Loucy (cell line): Measurements from ENCODE around the gene HPSE2.

Experiments
- H2AFZ ChIP-seq: fragments of 200-600 bp; sonication (generic); 2 replicates; pipeline ENCODE4 v1.6.0; 2016; ENCODE audit warnings: antibody characterized with exemption, mild to moderate bottlenecking, low read length, moderate library complexity
- H3F3A ChIP-seq: fragments of 200-600 bp; 2 replicates; pipeline ENCODE4 v1.6.0; 2016; ENCODE audit warnings: antibody characterized with exemption, low read depth, mild to moderate bottlenecking
- H3K27me3 ChIP-seq: fragments of 200-600 bp; sonication (generic); 2 replicates; pipeline ENCODE4 v1.6.1; 2014; ENCODE audit warnings: low read length, mild to moderate bottlenecking; ENCODE audit not compliant: insufficient read depth, poor library complexity, severe bottlenecking
- H3K36me3 ChIP-seq: fragments of 200-600 bp; sonication (generic); 2 replicates; pipeline ENCODE4 v1.6.1; 2016; ENCODE audit warnings: low read length; ENCODE audit not compliant: insufficient read depth
- H3K4me1 ChIP-seq: fragments of 200-600 bp; sonication (generic); 2 replicates; pipeline ENCODE4 v1.5.1; 2014; ENCODE audit warnings: low read length, mild to moderate bottlenecking; ENCODE audit not compliant: insufficient read depth, poor library complexity, severe bottlenecking
- H3K4me2 ChIP-seq: fragments of 200-600 bp; sonication (generic); 2 replicates; pipeline ENCODE4 v1.6.0; 2014; ENCODE audit warnings: antibody characterized with exemption, low read length, low read depth, mild to moderate bottlenecking; ENCODE audit not compliant: poor library complexity, severe bottlenecking
- H3K4me3 ChIP-seq: fragments of 200-600 bp; sonication (generic); 2 replicates; pipeline ENCODE4 v1.5.1; 2014; ENCODE audit warnings: low read length, mild to moderate bottlenecking, mixed read lengths; ENCODE audit not compliant: poor library complexity, severe bottlenecking
- H3K79me2 ChIP-seq: fragments of 200-600 bp; sonication (generic); 2 replicates; pipeline ENCODE4 v1.6.1; 2014; ENCODE audit warnings: low read length; ENCODE audit not compliant: insufficient read depth
- H3K9ac ChIP-seq: fragments of 200-600 bp; sonication (generic); 2 replicates; pipeline ENCODE4 v1.6.0; 2014; ENCODE audit warnings: mild to moderate bottlenecking, low read depth, low read length, moderate library complexity; ENCODE audit not compliant: poor library complexity, severe bottlenecking
- H3K9me2 ChIP-seq: fragments of 200-600 bp; sonication (generic); replicated peaks from 2 replicates; pipeline ENCODE4 v1.6.1; 2016; ENCODE audit warnings: low read depth, low read length, mixed read lengths
- H3K9me3 ChIP-seq: fragments of 200-600 bp; sonication (generic); 2 replicates; pipeline ENCODE4 v1.6.1; 2014; ENCODE audit warnings: mild to moderate bottlenecking, antibody characterized with exemption, low read length, low read depth; ENCODE audit not compliant: insufficient read depth
- H4K20me1 ChIP-seq: fragments of 200-600 bp; sonication (generic); 2 replicates; pipeline ENCODE4 v1.6.0; 2014; ENCODE audit warnings: antibody characterized with exemption, low read length, mild to moderate bottlenecking; ENCODE audit not compliant: insufficient read depth, poor library complexity, severe bottlenecking
- EZH2phosphoT487 ChIP-seq: fragments of 200-600 bp; IDR thresholded peaks from 2 replicates; pipeline ENCODE4 v1.6.1; 2018; ENCODE audit warnings: antibody characterized with exemption, mild to moderate bottlenecking, moderate library complexity, borderline replicate concordance
- TF ChIP-seq, protein P1 (sequence below): fragments of 200-600 bp; sonication (generic); conservative IDR thresholded peaks from 2 replicates; pipeline ENCODE4 v1.5.1; 2014; ENCODE audit warnings: mild to moderate bottlenecking, antibody characterized with exemption, low read length

HPSE2 gene

GRCh38 chr10:98885378-98885777, 350.3 kb downstream of the HPSE2 start:
- Histone ChIP-seq H3K4me1 (no peaks in the 10 kb centered on the region), H3K9me2 (no peaks in the 10 kb centered on the region), H2AFZ (no peak overlapping the region), H3F3A (no peaks in the 10 kb centered on the region), H3K79me2 (no peaks in the 10 kb centered on the region), H3K27me3 (no peaks in the 10 kb centered on the region), H3K36me3 (no peaks in the 10 kb centered on the region), H3K4me2 (no peak overlapping the region), H3K9ac (no peak overlapping the region), H4K20me1 (no peaks in the 10 kb centered on the region), H3K4me3 (no peak overlapping the region), H3K9me3 (no peaks in the 10 kb centered on the region)
- TF ChIP-seq, protein P1, sequence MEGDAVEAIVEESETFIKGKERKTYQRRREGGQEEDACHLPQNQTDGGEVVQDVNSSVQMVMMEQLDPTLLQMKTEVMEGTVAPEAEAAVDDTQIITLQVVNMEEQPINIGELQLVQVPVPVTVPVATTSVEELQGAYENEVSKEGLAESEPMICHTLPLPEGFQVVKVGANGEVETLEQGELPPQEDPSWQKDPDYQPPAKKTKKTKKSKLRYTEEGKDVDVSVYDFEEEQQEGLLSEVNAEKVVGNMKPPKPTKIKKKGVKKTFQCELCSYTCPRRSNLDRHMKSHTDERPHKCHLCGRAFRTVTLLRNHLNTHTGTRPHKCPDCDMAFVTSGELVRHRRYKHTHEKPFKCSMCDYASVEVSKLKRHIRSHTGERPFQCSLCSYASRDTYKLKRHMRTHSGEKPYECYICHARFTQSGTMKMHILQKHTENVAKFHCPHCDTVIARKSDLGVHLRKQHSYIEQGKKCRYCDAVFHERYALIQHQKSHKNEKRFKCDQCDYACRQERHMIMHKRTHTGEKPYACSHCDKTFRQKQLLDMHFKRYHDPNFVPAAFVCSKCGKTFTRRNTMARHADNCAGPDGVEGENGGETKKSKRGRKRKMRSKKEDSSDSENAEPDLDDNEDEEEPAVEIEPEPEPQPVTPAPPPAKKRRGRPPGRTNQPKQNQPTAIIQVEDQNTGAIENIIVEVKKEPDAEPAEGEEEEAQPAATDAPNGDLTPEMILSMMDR, result no peak
- TF ChIP-seq EZH2phosphoT487, result no peak

- Histone ChIP-seq H3K4me3 (no peak overlapping the region), H3K9me2 (no peaks in the 10 kb centered on the region), H3F3A (no peaks in the 10 kb centered on the region), H3K4me2 (no peak overlapping the region), H3K9ac (no peak overlapping the region), H3K27me3 (no peaks in the 10 kb centered on the region), H3K4me1 (no peaks in the 10 kb centered on the region), H3K9me3 (no peaks in the 10 kb centered on the region), H3K36me3 (no peaks in the 10 kb centered on the region), H4K20me1 (no peaks in the 10 kb centered on the region), H2AFZ (no peak overlapping the region), H3K79me2 (no peaks in the 10 kb centered on the region)
- no peak for TF ChIP-seq EZH2phosphoT487
- TF ChIP-seq, protein P1, result no peak
Measured at GRCh38 chr10:98881789-98882188, 353.9 kb downstream of the HPSE2 start.

DNA sequence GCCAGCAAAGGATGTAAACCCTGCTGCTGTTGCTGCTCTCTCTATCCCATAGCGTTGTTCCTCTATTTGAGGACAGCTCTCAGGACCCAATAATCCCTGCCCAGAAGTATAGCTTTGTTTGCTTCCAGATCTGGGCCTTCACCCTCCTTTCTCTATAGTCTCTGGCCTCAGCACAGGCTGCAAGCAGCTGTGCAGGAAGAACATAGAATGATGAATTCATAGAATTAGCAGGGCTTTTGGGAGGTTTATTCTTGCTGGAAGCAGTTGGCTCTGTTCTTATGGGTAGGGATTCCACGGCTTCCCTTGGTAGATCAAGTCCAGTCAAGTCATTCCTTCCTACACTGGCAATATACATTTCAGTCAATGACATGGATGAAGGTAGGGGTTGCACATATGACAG, 354.7 kb downstream of the HPSE2 start:
- Histone ChIP-seq H3K4me2 (no peak overlapping the region), H3K9me2 (no peaks in the 10 kb centered on the region), H3K4me3 (no peak overlapping the region), H3K9me3 (no peaks in the 10 kb centered on the region), H2AFZ (no peak overlapping the region), H4K20me1 (no peaks in the 10 kb centered on the region), H3K9ac (no peak overlapping the region), H3K4me1 (no peaks in the 10 kb centered on the region), H3F3A (no peaks in the 10 kb centered on the region), H3K36me3 (no peaks in the 10 kb centered on the region), H3K79me2 (no peaks in the 10 kb centered on the region), H3K27me3 (no peaks in the 10 kb centered on the region)
- TF ChIP-seq, protein P1, result no peak
- no peak for TF ChIP-seq EZH2phosphoT487
